ENCODE measurements around the gene DIO2.

Gene DIO2

GRCh38 chr14:80167793-80168448 lies 43.4 kb downstream of the DIO2 start:
- DNase-seq = no peak

GRCh38 chr14:80164991-80165721 lies 46.1 kb downstream of the DIO2 start:
- peak; percentile 1 for DNase-seq

DNA sequence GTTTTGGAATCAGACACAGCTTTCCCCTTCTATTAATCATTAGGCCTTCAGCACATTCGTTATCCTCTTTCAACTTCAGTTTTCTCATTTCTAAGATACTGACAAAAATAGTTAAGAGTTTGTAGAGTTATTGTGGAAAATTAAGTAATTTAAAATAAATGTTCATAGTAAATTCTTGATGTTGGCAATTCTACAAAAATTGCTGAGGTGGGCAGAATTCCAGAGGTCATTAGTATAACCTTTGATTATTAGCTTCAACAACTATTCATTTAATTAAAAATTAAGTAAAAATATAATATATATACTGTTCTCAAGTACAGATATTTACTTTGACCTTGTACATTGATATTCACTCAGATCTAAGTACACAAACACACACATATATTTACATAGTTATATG lies 58.5 kb downstream of the DIO2 start:
- DNase-seq = no peak

DNA sequence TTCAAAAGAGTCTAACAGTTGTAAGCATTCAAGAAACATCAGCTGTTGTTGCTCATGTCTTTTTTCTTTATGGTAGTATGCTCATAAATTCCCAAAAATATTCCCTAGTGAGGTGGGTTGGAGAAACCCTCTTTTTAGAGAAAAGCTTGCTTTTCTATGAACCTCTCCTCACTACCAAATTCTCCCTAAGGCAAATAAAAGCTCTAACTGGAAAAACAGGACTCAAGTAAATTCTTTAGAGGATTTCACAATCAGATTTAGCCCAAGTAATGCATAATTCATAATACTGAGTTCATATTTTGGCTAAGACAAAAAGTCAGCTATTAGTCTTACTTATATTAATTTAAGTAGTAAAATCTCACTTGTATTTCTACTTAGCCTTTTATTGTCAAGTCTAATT lies 59.1 kb downstream of the DIO2 start:
- DNase-seq = no peak

DNA sequence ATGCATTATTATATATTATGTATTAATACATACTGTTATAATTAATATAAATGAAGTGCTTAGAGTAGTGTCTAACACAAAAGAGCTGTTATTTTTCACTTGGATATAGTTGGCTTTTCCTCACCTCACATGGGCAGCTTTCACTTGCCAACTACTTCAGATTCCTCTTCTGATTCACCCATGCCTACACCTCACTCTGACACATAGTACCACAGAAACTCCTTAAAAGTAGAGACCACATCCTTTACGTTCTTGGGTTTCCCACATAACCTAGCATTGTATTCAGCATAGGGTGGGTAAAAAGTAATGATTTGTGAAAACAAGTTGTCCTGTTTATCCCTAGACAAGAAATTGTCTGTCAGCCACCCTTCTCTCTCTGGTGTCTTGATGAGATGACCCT lies 61.0 kb downstream of the DIO2 start:
- no peak for DNase-seq

All from fibroblast of skin of right quadriceps (primary cell).